ENCODE results near the gene FSTL4.

GRCh38 chr5:133475986-133476385 lies 136.4 kb downstream of the FSTL4 start:
- TF ChIP-seq CTCF (IDR thresholded peaks at IDR 0.05; ENCODE audit: low read length) (no peak), EZH2 (IDR thresholded peaks at IDR 0.05; ENCODE audit: borderline replicate concordance, low read length) (no peak)
